HEK293 (cell line): ENCODE data around the gene ULBP3.

Source experiments
- BCL11B ChIP-seq: fragments of 450-650 bp; formaldehyde crosslinking; IDR thresholded peaks from 2 replicates; pipeline ENCODE4 v1.5.1; 2016; ENCODE audit warnings: low read depth, missing biosample characterization, missing genetic modification characterization
- RBAK ChIP-seq: fragments of 450-650 bp; formaldehyde crosslinking; IDR thresholded peaks from 2 replicates; pipeline ENCODE4 v1.5.1; 2016; ENCODE audit warnings: missing biosample characterization, missing genetic modification characterization
- SP3 ChIP-seq: fragments of 450-650 bp; formaldehyde crosslinking; IDR thresholded peaks from 2 replicates; pipeline ENCODE4 v1.5.1; 2016; ENCODE audit warnings: missing biosample characterization, missing genetic modification characterization
- ZBTB17 ChIP-seq: fragments of 450-650 bp; formaldehyde crosslinking; IDR thresholded peaks from 2 replicates; pipeline ENCODE4 v1.5.1; 2016; ENCODE audit warnings: missing biosample characterization, missing genetic modification characterization
- ZFP69B ChIP-seq: fragments of 450-650 bp; formaldehyde crosslinking; IDR thresholded peaks from 2 replicates; pipeline ENCODE4 v1.5.1; 2016; ENCODE audit warnings: missing biosample characterization, missing genetic modification characterization
- ZNF112 ChIP-seq: fragments of 450-650 bp; formaldehyde crosslinking; IDR thresholded peaks from 2 replicates; pipeline ENCODE4 v1.5.0; 2017; ENCODE audit warnings: missing biosample characterization, missing genetic modification characterization
- ZNF157 ChIP-seq: fragments of 450-650 bp; formaldehyde crosslinking; IDR thresholded peaks from 2 replicates; pipeline ENCODE4 v1.5.1; 2016; ENCODE audit warnings: missing biosample characterization, missing genetic modification characterization
- ZNF16 ChIP-seq: fragments of 450-650 bp; formaldehyde crosslinking; IDR thresholded peaks from 2 replicates; pipeline ENCODE4 v1.5.1; 2016; ENCODE audit warnings: low read depth, missing biosample characterization, missing genetic modification characterization
- ZNF169 ChIP-seq: fragments of 450-650 bp; formaldehyde crosslinking; IDR thresholded peaks from 2 replicates; pipeline ENCODE4 v1.5.1; 2016; ENCODE audit warnings: missing biosample characterization, missing genetic modification characterization
- ZNF211 ChIP-seq: fragments of 450-650 bp; formaldehyde crosslinking; IDR thresholded peaks from 2 replicates; pipeline ENCODE4 v1.5.1; 2016; ENCODE audit warnings: low read depth, missing biosample characterization, missing genetic modification characterization
- ZNF24 ChIP-seq: fragments of 450-650 bp; formaldehyde crosslinking; IDR thresholded peaks from 2 replicates; pipeline ENCODE4 v1.5.1; 2016; ENCODE audit warnings: missing biosample characterization, missing genetic modification characterization
- ZNF248 ChIP-seq: fragments of 450-650 bp; formaldehyde crosslinking; IDR thresholded peaks from 2 replicates; pipeline ENCODE4 v1.5.1; 2017; ENCODE audit warnings: missing biosample characterization, missing genetic modification characterization
- ZNF302 ChIP-seq: fragments of 450-650 bp; formaldehyde crosslinking; IDR thresholded peaks from 2 replicates; pipeline ENCODE4 v1.5.1; 2016; ENCODE audit warnings: missing biosample characterization, missing genetic modification characterization, low read depth
- ZNF311 ChIP-seq: fragments of 450-650 bp; formaldehyde crosslinking; IDR thresholded peaks from 2 replicates; pipeline ENCODE4 v1.5.1; 2017; ENCODE audit warnings: missing biosample characterization, missing genetic modification characterization, borderline replicate concordance
- ZNF324 ChIP-seq: fragments of 450-650 bp; formaldehyde crosslinking; IDR thresholded peaks from 2 replicates; pipeline ENCODE4 v1.5.1; 2016; ENCODE audit warnings: missing biosample characterization, missing genetic modification characterization
- ZNF354C ChIP-seq: fragments of 450-650 bp; formaldehyde crosslinking; IDR thresholded peaks from 2 replicates; pipeline ENCODE4 v1.5.1; 2016; ENCODE audit warnings: missing biosample characterization, missing genetic modification characterization, low read depth, borderline replicate concordance
- ZNF366 ChIP-seq: fragments of 450-650 bp; formaldehyde crosslinking; conservative IDR thresholded peaks from 2 replicates; pipeline ENCODE4 v1.5.1; 2016; ENCODE audit warnings: missing biosample characterization, missing genetic modification characterization
- ZNF391 ChIP-seq: fragments of 450-650 bp; formaldehyde crosslinking; IDR thresholded peaks from 2 replicates; pipeline ENCODE4 v1.5.1; 2016; ENCODE audit warnings: low read depth, missing biosample characterization, missing genetic modification characterization, borderline replicate concordance
- ZNF501 ChIP-seq: fragments of 450-650 bp; formaldehyde crosslinking; IDR thresholded peaks from 2 replicates; pipeline ENCODE4 v1.5.1; 2016; ENCODE audit warnings: missing biosample characterization, missing genetic modification characterization
- ZNF561 ChIP-seq: fragments of 450-650 bp; IDR thresholded peaks from 2 replicates; pipeline ENCODE4 v1.5.1; 2018; ENCODE audit warnings: missing biosample characterization, missing genetic modification characterization, borderline replicate concordance
- ZNF658 ChIP-seq: fragments of 450-650 bp; formaldehyde crosslinking; IDR thresholded peaks from 2 replicates; pipeline ENCODE4; 2016; ENCODE audit warnings: missing biosample characterization, missing genetic modification characterization
- ZNF660 ChIP-seq: fragments of 450-650 bp; IDR thresholded peaks from 2 replicates; pipeline ENCODE4 v1.5.1; 2018; ENCODE audit warnings: missing biosample characterization, mild to moderate bottlenecking, missing genetic modification characterization
- ZNF830 ChIP-seq: fragments of 450-650 bp; IDR thresholded peaks from 2 replicates; pipeline ENCODE4 v1.5.0; 2018; ENCODE audit warnings: missing biosample characterization, missing genetic modification characterization, low read depth, mild to moderate bottlenecking, moderate library complexity
- TF ChIP-seq, protein P1 (sequence below): fragments of 450-650 bp; formaldehyde crosslinking; IDR thresholded peaks from 2 replicates; pipeline ENCODE4 v1.5.1; 2016; ENCODE audit warnings: missing biosample characterization, missing genetic modification characterization
- TF ChIP-seq, protein P2 (sequence below): fragments of 450-650 bp; formaldehyde crosslinking; IDR thresholded peaks from 2 replicates; pipeline ENCODE4 v1.5.1; 2016; ENCODE audit warnings: missing biosample characterization, missing genetic modification characterization
- TF ChIP-seq, protein P3 (sequence below): fragments of 450-650 bp; formaldehyde crosslinking; IDR thresholded peaks from 2 replicates; pipeline ENCODE4 v1.5.0; 2017; ENCODE audit warnings: missing biosample characterization, missing genetic modification characterization, borderline replicate concordance
- TF ChIP-seq, protein P4 (sequence below): fragments of 450-650 bp; IDR thresholded peaks from 2 replicates; pipeline ENCODE4 v1.5.1; 2018; ENCODE audit warnings: missing biosample characterization, mild to moderate bottlenecking, missing genetic modification characterization
- TF ChIP-seq, protein P5 (sequence below): fragments of 450-650 bp; formaldehyde crosslinking; optimal IDR thresholded peaks from 2 replicates; pipeline ENCODE3; 2016; ENCODE audit warnings: missing biosample characterization, mild to moderate bottlenecking, missing genetic modification characterization

ULBP3 gene

DNA sequence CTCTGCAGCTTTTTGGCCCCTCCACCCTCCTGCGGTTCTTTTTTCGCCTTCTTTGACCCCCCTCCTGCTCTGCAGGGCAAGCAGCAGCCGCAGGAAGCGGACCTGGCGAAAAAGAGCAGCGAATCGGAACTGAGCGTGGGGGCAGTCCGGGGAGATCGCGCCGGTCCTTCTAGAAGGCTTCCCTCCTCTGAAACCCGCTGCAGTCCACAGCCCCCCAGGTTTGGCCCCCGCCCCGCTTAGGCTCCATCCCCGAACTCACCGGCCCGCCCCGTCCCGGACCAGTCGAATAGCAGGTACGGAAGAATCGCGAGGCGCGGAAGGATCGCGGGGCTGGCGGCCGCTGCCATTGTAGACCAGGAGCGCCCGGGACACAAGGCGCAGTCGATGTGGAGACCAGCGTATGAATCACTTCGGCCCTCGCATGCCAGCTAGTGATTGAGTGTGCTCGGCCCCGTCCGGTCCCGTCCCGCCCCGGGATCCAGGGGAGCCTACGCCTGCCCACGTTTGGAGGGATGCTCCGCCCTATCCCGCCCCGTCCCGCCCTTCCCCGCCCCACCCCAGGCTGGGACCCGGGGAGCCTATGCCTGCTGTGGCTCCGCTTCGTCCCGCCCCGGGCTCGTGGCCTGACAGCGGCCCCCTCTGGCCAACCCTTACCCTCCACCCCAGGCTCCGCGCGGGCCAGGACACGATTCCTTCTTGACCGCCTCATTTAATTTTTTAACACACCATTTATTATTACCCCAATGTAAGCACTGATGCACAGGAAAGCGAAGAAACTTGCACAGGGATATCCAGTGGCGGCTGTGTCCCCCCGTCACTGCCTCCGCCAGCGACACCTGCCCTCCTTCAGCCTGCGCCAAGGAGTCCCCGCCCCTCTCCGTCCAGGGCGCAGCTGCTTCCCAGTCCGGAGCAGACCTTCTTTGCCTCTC is at the start of gene ULBP3 (continued):
- 0 out of 2 replicates have a peak, but pooled peaks have one; percentile 44 for TF ChIP-seq ZNF324 (tag by site-specific recombination)
- TF ChIP-seq ZNF211, result no peak
- TF ChIP-seq ZNF561 (tag by site-specific recombination), result 0 out of 2 replicates have a peak, but pooled peaks have one; percentile 15
- peak; percentile 47; the same call in 1 of the 2 replicates for TF ChIP-seq ZFP69B (tag by site-specific recombination)
- peak; percentile 90 for TF ChIP-seq ZBTB17 (tag by site-specific recombination)
- no peak for TF ChIP-seq ZNF366 (tag by site-specific recombination)
- TF ChIP-seq ZNF169 (tag by site-specific recombination), result no peak
- TF ChIP-seq ZNF302 (tag by site-specific recombination), result no peak
- no peak for TF ChIP-seq RBAK
- TF ChIP-seq, protein P1, sequence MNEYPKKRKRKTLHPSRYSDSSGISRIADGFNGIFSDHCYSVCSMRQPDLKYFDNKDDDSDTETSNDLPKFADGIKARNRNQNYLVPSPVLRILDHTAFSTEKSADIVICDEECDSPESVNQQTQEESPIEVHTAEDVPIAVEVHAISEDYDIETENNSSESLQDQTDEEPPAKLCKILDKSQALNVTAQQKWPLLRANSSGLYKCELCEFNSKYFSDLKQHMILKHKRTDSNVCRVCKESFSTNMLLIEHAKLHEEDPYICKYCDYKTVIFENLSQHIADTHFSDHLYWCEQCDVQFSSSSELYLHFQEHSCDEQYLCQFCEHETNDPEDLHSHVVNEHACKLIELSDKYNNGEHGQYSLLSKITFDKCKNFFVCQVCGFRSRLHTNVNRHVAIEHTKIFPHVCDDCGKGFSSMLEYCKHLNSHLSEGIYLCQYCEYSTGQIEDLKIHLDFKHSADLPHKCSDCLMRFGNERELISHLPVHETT (tag by site-specific recombination), result peak; percentile 37; the same call in 1 of the 2 replicates
- TF ChIP-seq ZNF157 (tag by site-specific recombination), result no peak
- no peak for TF ChIP-seq ZNF248
- TF ChIP-seq ZNF112, result no peak
- TF ChIP-seq ZNF16 (tag by site-specific recombination), result no peak
- TF ChIP-seq BCL11B (tag by site-specific recombination), result no peak
- TF ChIP-seq, protein P2, sequence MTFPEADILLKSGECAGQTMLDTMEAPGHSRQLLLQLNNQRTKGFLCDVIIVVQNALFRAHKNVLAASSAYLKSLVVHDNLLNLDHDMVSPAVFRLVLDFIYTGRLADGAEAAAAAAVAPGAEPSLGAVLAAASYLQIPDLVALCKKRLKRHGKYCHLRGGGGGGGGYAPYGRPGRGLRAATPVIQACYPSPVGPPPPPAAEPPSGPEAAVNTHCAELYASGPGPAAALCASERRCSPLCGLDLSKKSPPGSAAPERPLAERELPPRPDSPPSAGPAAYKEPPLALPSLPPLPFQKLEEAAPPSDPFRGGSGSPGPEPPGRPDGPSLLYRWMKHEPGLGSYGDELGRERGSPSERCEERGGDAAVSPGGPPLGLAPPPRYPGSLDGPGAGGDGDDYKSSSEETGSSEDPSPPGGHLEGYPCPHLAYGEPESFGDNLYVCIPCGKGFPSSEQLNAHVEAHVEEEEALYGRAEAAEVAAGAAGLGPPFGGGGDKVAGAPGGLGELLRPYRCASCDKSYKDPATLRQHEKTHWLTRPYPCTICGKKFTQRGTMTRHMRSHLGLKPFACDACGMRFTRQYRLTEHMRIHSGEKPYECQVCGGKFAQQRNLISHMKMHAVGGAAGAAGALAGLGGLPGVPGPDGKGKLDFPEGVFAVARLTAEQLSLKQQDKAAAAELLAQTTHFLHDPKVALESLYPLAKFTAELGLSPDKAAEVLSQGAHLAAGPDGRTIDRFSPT (tag by site-specific recombination), result peak; percentile 81
- TF ChIP-seq ZNF501 (tag by site-specific recombination), result peak; percentile 95
- TF ChIP-seq ZNF391, result no peak; the same call in 1 of the 2 replicates
- peak; percentile 79 for TF ChIP-seq ZNF660 (tag by site-specific recombination)
- TF ChIP-seq SP3 (tag by site-specific recombination), result peak; percentile 97
- TF ChIP-seq, protein P3, sequence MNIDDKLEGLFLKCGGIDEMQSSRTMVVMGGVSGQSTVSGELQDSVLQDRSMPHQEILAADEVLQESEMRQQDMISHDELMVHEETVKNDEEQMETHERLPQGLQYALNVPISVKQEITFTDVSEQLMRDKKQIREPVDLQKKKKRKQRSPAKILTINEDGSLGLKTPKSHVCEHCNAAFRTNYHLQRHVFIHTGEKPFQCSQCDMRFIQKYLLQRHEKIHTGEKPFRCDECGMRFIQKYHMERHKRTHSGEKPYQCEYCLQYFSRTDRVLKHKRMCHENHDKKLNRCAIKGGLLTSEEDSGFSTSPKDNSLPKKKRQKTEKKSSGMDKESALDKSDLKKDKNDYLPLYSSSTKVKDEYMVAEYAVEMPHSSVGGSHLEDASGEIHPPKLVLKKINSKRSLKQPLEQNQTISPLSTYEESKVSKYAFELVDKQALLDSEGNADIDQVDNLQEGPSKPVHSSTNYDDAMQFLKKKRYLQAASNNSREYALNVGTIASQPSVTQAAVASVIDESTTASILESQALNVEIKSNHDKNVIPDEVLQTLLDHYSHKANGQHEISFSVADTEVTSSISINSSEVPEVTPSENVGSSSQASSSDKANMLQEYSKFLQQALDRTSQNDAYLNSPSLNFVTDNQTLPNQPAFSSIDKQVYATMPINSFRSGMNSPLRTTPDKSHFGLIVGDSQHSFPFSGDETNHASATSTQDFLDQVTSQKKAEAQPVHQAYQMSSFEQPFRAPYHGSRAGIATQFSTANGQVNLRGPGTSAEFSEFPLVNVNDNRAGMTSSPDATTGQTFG (tag by site-specific recombination), result no peak
- TF ChIP-seq ZNF311 (tag by site-specific recombination), result no peak
- peak; percentile 40; the same call in 1 of the 2 replicates for TF ChIP-seq ZNF24
- TF ChIP-seq ZNF830 (tag by site-specific recombination), result no peak
- TF ChIP-seq ZNF354C, result no peak
- TF ChIP-seq, protein P4, sequence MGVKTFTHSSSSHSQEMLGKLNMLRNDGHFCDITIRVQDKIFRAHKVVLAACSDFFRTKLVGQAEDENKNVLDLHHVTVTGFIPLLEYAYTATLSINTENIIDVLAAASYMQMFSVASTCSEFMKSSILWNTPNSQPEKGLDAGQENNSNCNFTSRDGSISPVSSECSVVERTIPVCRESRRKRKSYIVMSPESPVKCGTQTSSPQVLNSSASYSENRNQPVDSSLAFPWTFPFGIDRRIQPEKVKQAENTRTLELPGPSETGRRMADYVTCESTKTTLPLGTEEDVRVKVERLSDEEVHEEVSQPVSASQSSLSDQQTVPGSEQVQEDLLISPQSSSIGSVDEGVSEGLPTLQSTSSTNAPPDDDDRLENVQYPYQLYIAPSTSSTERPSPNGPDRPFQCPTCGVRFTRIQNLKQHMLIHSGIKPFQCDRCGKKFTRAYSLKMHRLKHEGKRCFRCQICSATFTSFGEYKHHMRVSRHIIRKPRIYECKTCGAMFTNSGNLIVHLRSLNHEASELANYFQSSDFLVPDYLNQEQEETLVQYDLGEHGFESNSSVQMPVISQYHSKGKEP (tag by site-specific recombination), result no peak
- TF ChIP-seq, protein P5, sequence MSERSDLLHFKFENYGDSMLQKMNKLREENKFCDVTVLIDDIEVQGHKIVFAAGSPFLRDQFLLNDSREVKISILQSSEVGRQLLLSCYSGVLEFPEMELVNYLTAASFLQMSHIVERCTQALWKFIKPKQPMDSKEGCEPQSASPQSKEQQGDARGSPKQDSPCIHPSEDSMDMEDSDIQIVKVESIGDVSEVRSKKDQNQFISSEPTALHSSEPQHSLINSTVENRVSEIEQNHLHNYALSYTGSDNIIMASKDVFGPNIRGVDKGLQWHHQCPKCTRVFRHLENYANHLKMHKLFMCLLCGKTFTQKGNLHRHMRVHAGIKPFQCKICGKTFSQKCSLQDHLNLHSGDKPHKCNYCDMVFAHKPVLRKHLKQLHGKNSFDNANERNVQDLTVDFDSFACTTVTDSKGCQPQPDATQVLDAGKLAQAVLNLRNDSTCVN (tag by site-specific recombination), result peak; percentile 80
- TF ChIP-seq ZNF658 (tag by site-specific recombination), result no peak
